ENCODE results near the gene NUBPL. TPM values are rescaled to one million over a fixed set of nuclear protein-coding genes. Genes with fewer than 3 reads are reported as not detected.
"Not testable (repeated sequence)": the region's sequence is repeated elsewhere in the genome, so short reads cannot be mapped to it uniquely, and the experiment has no call there.

The NUBPL gene
- total RNA-seq, 1 donor from 2014 or later = 15.1 TPM

- no peak for FAIRE-seq
- DNase-seq (ENCODE audit: low spot score in 2 of 2) = no peak
These were observed 226.2 kb downstream of the NUBPL start for GRCh38 chr14:31787377-31787776.

- no peak for DNase-seq (ENCODE audit: low spot score in 2 of 2)
- FAIRE-seq = no peak
These were observed 227.1 kb downstream of the NUBPL start for GRCh38 chr14:31788340-31788739.

- DNase-seq (ENCODE audit: low spot score in 2 of 2) (no peak), FAIRE-seq (no peak)
These were observed 231.5 kb downstream of the NUBPL start for GRCh38 chr14:31792726-31793125.

GRCh38 chr14:31797946-31798345 lies 236.7 kb downstream of the NUBPL start:
- not testable (repeated sequence) for FAIRE-seq; DNase-seq (ENCODE audit: low spot score in 2 of 2)

- FAIRE-seq = no peak
- DNase-seq (ENCODE audit: low spot score in 2 of 2) = no peak
These were observed 241.6 kb downstream of the NUBPL start for GRCh38 chr14:31802838-31803237.

- FAIRE-seq (no peak), DNase-seq (ENCODE audit: low spot score in 2 of 2) (no peak)
These were observed 245.0 kb downstream of the NUBPL start for GRCh38 chr14:31806249-31806648.

- not testable (repeated sequence) for DNase-seq (ENCODE audit: low spot score in 2 of 2)
These were observed 250.8 kb downstream of the NUBPL start for GRCh38 chr14:31811693-31812628.

GRCh38 chr14:31813724-31814490 lies 252.7 kb downstream of the NUBPL start:
- not testable (repeated sequence) for FAIRE-seq; DNase-seq (ENCODE audit: low spot score in 2 of 2)

More at GRCh38 chr14:31811693-31812628, 250.8 kb downstream of the NUBPL start:
- FAIRE-seq = not testable (repeated sequence)

GRCh38 chr14:31819281-31819680 lies 258.1 kb downstream of the NUBPL start:
- DNase-seq (ENCODE audit: low spot score in 2 of 2) = no peak
- no peak for FAIRE-seq

- no peak for DNase-seq (ENCODE audit: low spot score in 2 of 2)
- FAIRE-seq = no peak
These were observed 264.3 kb downstream of the NUBPL start for GRCh38 chr14:31825459-31825858.

- FAIRE-seq (no peak), DNase-seq (ENCODE audit: low spot score in 2 of 2) (no peak)
These were observed 266.1 kb downstream of the NUBPL start for GRCh38 chr14:31827325-31827724.

GRCh38 chr14:31828946-31829868 lies 268.0 kb downstream of the NUBPL start:
- no peak for DNase-seq (ENCODE audit: low spot score in 2 of 2)
- FAIRE-seq = no peak

GRCh38 chr14:31834616-31835015 lies 273.4 kb downstream of the NUBPL start:
- DNase-seq (ENCODE audit: low spot score in 2 of 2) (no peak), FAIRE-seq (no peak)

- no peak for DNase-seq (ENCODE audit: low spot score in 2 of 2)
- FAIRE-seq = no peak
These were observed 273.8 kb downstream of the NUBPL start for GRCh38 chr14:31835049-31835448.

- no peak for FAIRE-seq
- no peak for DNase-seq (ENCODE audit: low spot score in 2 of 2)
These were observed 275.8 kb downstream of the NUBPL start for GRCh38 chr14:31837031-31837430.

GRCh38 chr14:31842899-31843298 lies 281.7 kb downstream of the NUBPL start:
- FAIRE-seq (no peak), DNase-seq (ENCODE audit: low spot score in 2 of 2) (no peak)

- FAIRE-seq (no peak), DNase-seq (ENCODE audit: low spot score in 2 of 2) (no peak)
These were observed 282.3 kb downstream of the NUBPL start for GRCh38 chr14:31843361-31844091.

- no peak for DNase-seq (ENCODE audit: low spot score in 2 of 2)
- FAIRE-seq = no peak
These were observed 293.4 kb downstream of the NUBPL start for GRCh38 chr14:31854508-31855075.

GRCh38 chr14:31855262-31855661 lies 294.1 kb downstream of the NUBPL start:
- no peak for FAIRE-seq
- DNase-seq (ENCODE audit: low spot score in 2 of 2) = no peak
